ENCODE data around the gene CCDC171. TPM values are rescaled to one million over a fixed set of nuclear protein-coding genes. Genes with fewer than 3 reads are reported as not detected.
A peak's percentile ranks its signal among the peaks of the same experiment; 100 is the strongest.
"Not testable (repeated sequence)": the region's sequence is repeated elsewhere in the genome, so short reads cannot be mapped to it uniquely, and the experiment has no call there.

CCDC171 gene
- 61.4 TPM for total RNA-seq (ENCODE audit: insufficient read depth, low replicate concordance)

- DNase-seq (ENCODE audit: low spot score): peak; percentile 99
These were observed at the start of gene CCDC171 for GRCh38 chr9:15552636-15553527. CCDC171 (plus strand) TSS chr9:15553043; CDS start chr9:15564089, 11,046 bp downstream.

GRCh38 chr9:15505921-15506320 lies 46.9 kb upstream of the CCDC171 start:
- DNase-seq (ENCODE audit: low spot score): no peak

GRCh38 chr9:15509931-15510788 lies 42.7 kb upstream of the CCDC171 start:
- DNase-seq (ENCODE audit: low spot score): peak; percentile 49

GRCh38 chr9:15510789-15511575 lies 41.9 kb upstream of the CCDC171 start, which contains the start of gene PSIP1:
PSIP1 (minus strand) TSS chr9:15510970; CDS start chr9:15510188, 782 bp downstream.
- DNase-seq (ENCODE audit: low spot score): peak; percentile 87

- DNase-seq (ENCODE audit: low spot score): no peak
These were observed 40.6 kb upstream of the CCDC171 start for GRCh38 chr9:15512204-15512603.

- DNase-seq (ENCODE audit: low spot score): no peak
These were observed 40.0 kb upstream of the CCDC171 start for GRCh38 chr9:15512889-15513288.

GRCh38 chr9:15513335-15513734 lies 39.5 kb upstream of the CCDC171 start:
- no peak for DNase-seq (ENCODE audit: low spot score)

- no peak for DNase-seq (ENCODE audit: low spot score)
These were observed 33.0 kb upstream of the CCDC171 start for GRCh38 chr9:15519831-15520230.

- no peak for DNase-seq (ENCODE audit: low spot score)
These were observed 31.6 kb upstream of the CCDC171 start for GRCh38 chr9:15521254-15521653.

- DNase-seq (ENCODE audit: low spot score): no peak
These were observed 30.6 kb upstream of the CCDC171 start for GRCh38 chr9:15522130-15522755.

- no peak for DNase-seq (ENCODE audit: low spot score)
These were observed 27.9 kb upstream of the CCDC171 start for GRCh38 chr9:15524845-15525455.

- DNase-seq (ENCODE audit: low spot score): no peak
These were observed 26.9 kb upstream of the CCDC171 start for GRCh38 chr9:15525958-15526357.

GRCh38 chr9:15527035-15527434 lies 25.8 kb upstream of the CCDC171 start:
- DNase-seq (ENCODE audit: low spot score): not testable (repeated sequence)

GRCh38 chr9:15529566-15530324 lies 23.1 kb upstream of the CCDC171 start:
- DNase-seq (ENCODE audit: low spot score): no peak

GRCh38 chr9:15531380-15531779 lies 21.5 kb upstream of the CCDC171 start:
- DNase-seq (ENCODE audit: low spot score): no peak

- peak; percentile 88 for DNase-seq (ENCODE audit: low spot score)
These were observed 11.0 kb upstream of the CCDC171 start for GRCh38 chr9:15541872-15542271.

GRCh38 chr9:15542624-15543023 lies 10.2 kb upstream of the CCDC171 start:
- peak; percentile 46 for DNase-seq (ENCODE audit: low spot score)

- DNase-seq (ENCODE audit: low spot score): peak; percentile 81
These were observed 9.6 kb upstream of the CCDC171 start for GRCh38 chr9:15543047-15543813.

GRCh38 chr9:15549611-15550010 lies 3.2 kb upstream of the CCDC171 start:
- DNase-seq (ENCODE audit: low spot score): no peak

Measured in umbilical cord (tissue), 2 donors.